IPS-20b (cell line): ENCODE results near the gene FOXN4.

Source experiments
- H3K27ac ChIP-seq: one replicate; pipeline ENCODE4 v1.5.1; 2013; ENCODE audit warnings: low read length
- H3K27me3 ChIP-seq: 2 replicates; pipeline ENCODE4 v1.6.1; 2013; ENCODE audit warnings: mild to moderate bottlenecking, low read length, inconsistent platforms; ENCODE audit not compliant: insufficient read depth
- H3K36me3 ChIP-seq: 2 replicates; pipeline ENCODE4 v1.6.1; 2013; ENCODE audit warnings: low read depth, mild to moderate bottlenecking, inconsistent platforms, low read length, moderate library complexity; ENCODE audit not compliant: insufficient read depth
- H3K4me1 ChIP-seq: 2 replicates; pipeline ENCODE4 v1.6.1; 2013; ENCODE audit warnings: mild to moderate bottlenecking, control low read depth, inconsistent platforms, low read length, moderate library complexity; ENCODE audit not compliant: insufficient read depth
- H3K4me3 ChIP-seq: 2 replicates; pipeline ENCODE4 v1.5.1; 2013; ENCODE audit warnings: mild to moderate bottlenecking, low read length, inconsistent platforms
- H3K9ac ChIP-seq: 2 replicates; pipeline ENCODE4 v1.6.1; 2013; ENCODE audit warnings: low read depth, mild to moderate bottlenecking, inconsistent platforms, low read length, moderate library complexity
- H3K9me3 ChIP-seq: 2 replicates; pipeline ENCODE4 v1.6.1; 2013; ENCODE audit warnings: mild to moderate bottlenecking, low read depth, low read length, inconsistent platforms; ENCODE audit not compliant: insufficient read depth

The FOXN4 gene

GRCh38 chr12:109255377-109255776, 53.7 kb downstream of the FOXN4 start:
- peaks cover 12% of the 10 kb centered on the region for H3K9me3 ChIP-seq
- H3K36me3 ChIP-seq: no peaks in the 10 kb centered on the region
- H3K27me3 ChIP-seq: no peaks in the 10 kb centered on the region
- no peak overlapping the region for H3K27ac ChIP-seq
- H3K9ac ChIP-seq: no peak overlapping the region
- H3K4me3 ChIP-seq: no peak overlapping the region
- no peaks in the 10 kb centered on the region for H3K4me1 ChIP-seq

GRCh38 chr12:109253913-109254544, 55.1 kb downstream of the FOXN4 start:
- Histone ChIP-seq H3K9ac (no peak overlapping the region), H3K4me3 (no peak overlapping the region), H3K36me3 (0 out of 2 replicates have a peak, but pooled peaks cover 3% of the 10 kb centered on the region), H3K27ac (no peak overlapping the region), H3K27me3 (no peaks in the 10 kb centered on the region), H3K9me3 (peaks cover 12% of the 10 kb centered on the region), H3K4me1 (no peaks in the 10 kb centered on the region)

DNA sequence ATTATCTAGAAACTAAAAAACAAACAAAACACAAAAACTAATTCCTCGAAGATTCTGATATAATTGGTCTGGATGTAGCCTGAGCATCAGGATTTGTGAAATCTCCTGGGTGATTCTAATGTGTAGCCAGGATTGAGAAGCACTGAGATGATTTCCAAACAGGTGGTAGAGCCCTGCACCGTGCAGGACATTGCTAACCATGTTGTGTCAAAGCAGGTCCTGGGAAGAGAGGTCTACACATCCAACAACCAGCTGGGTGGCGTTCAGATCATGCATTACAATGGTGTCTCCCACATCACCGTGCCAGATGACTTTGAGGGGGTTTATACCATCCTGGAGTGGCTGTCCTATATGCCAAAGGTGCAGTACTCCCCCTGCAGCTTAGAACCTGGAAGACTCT, 56.3 kb downstream of the FOXN4 start:
- Histone ChIP-seq H3K27me3 (no peaks in the 10 kb centered on the region), H3K9ac (no peak overlapping the region), H3K4me1 (no peaks in the 10 kb centered on the region), H3K27ac (no peak overlapping the region), H3K9me3 (peaks cover 12% of the 10 kb centered on the region), H3K4me3 (no peak overlapping the region), H3K36me3 (peaks cover 5% of the 10 kb centered on the region; the same call in 1 of the 2 replicates)

DNA sequence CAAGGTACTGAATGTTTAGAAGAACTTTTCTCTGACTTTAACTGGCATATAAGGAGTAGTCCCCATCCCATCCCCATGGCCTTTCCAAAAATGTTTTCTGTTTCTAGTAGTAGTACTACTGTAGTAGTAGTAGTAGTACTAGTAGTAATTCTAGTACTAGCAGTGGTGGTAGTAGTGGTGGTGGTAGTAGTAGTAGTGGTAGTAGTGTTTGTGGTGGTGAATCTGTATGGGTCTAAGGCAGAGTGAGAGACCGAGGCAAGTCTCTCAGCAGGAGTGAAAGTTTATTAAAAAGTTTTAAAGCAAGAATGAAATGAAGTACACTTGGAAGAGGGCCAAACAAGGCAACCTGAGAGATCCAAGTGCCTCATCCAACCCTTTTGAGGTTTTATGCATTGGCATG, 58.6 kb downstream of the FOXN4 start:
- H3K9me3 ChIP-seq: peaks cover 12% of the 10 kb centered on the region
- no peak overlapping the region for H3K27ac ChIP-seq
- H3K9ac ChIP-seq: no peak overlapping the region
- H3K4me3 ChIP-seq: no peak overlapping the region
- H3K36me3 ChIP-seq: peaks cover 18% of the 10 kb centered on the region; the same call in 1 of the 2 replicates
- no peaks in the 10 kb centered on the region for H3K27me3 ChIP-seq
- no peaks in the 10 kb centered on the region for H3K4me1 ChIP-seq

DNA sequence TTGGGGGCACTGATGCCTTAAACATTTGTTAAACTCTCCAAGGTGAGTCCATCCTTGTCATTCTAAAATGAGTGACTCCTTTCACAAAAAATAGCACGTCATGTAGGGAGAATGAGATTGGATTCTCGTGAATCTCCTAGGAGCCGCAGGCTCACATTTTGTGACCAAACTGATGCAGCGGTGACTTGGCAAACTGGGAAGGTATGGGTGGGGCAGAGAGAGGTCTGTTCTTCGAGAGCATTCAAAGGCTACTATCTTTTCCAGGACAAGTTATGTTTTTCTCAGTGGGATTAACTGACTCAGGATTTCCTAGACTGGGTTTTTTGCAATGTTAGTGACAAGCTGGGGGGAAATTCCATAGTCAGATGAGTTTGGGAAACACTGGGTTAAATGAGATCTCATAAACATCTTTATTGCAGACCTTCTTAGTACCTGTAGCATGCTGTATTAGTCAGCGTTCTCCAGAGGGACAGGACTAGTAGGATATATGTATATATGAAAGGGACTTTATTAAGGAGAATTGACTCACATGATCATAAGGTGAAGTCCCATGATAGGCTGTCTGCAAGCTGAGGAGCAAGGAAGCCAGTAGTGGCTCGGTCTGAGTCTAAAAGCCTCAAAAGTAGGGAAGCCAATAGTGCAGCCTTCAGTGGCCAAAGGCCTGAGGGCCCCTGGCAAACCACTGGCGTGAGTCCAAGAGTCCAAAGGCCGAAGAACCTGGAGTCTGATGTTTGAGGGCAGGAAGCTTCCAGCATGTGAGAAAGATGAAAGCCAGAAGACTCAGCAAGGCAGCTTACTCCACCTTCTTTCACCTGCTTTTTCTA, 61.0 kb downstream of the FOXN4 start:
- Histone ChIP-seq H3K27me3 (no peaks in the 10 kb centered on the region), H3K4me3 (no peak overlapping the region), H3K36me3 (peaks cover 23% of the 10 kb centered on the region; the same call in 1 of the 2 replicates), H3K9ac (no peak overlapping the region), H3K4me1 (no peaks in the 10 kb centered on the region), H3K9me3 (peaks cover under 1% of the 10 kb centered on the region), H3K27ac (no peak overlapping the region)

DNA sequence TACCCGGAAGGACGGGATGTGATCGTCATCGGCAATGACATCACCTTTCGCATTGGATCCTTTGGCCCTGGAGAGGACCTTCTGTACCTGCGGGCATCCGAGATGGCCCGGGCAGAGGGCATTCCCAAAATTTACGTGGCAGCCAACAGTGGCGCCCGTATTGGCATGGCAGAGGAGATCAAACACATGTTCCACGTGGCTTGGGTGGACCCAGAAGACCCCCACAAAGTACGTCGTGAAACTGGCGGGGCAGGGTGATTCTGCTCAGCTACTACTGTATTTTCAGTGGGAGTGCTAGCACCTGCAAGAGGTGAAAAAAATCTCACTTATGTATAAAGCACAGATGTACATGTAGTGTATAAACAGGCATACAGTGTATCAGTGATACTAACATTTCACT, 62.9 kb downstream of the FOXN4 start:
- Histone ChIP-seq H3K27me3 (no peaks in the 10 kb centered on the region), H3K9me3 (no peaks in the 10 kb centered on the region), H3K27ac (no peak overlapping the region), H3K36me3 (peaks cover 40% of the 10 kb centered on the region), H3K9ac (no peak overlapping the region), H3K4me3 (no peak overlapping the region), H3K4me1 (no peaks in the 10 kb centered on the region)

GRCh38 chr12:109244073-109244472, 65.0 kb downstream of the FOXN4 start:
- Histone ChIP-seq H3K36me3 (peaks cover 49% of the 10 kb centered on the region), H3K27ac (no peak overlapping the region), H3K9me3 (no peaks in the 10 kb centered on the region), H3K4me1 (no peaks in the 10 kb centered on the region), H3K9ac (no peak overlapping the region), H3K27me3 (no peaks in the 10 kb centered on the region), H3K4me3 (no peak overlapping the region)

- Histone ChIP-seq H3K27me3 (no peaks in the 10 kb centered on the region), H3K36me3 (peaks cover 47% of the 10 kb centered on the region), H3K4me1 (no peaks in the 10 kb centered on the region), H3K9ac (no peak overlapping the region), H3K27ac (no peak overlapping the region), H3K4me3 (no peak overlapping the region), H3K9me3 (no peaks in the 10 kb centered on the region)
Measured at GRCh38 chr12:109241936-109242335, 67.1 kb downstream of the FOXN4 start.

- H3K9ac ChIP-seq: no peak overlapping the region
- no peak overlapping the region for H3K4me3 ChIP-seq
- H3K27me3 ChIP-seq: no peaks in the 10 kb centered on the region
- H3K36me3 ChIP-seq: peaks cover 46% of the 10 kb centered on the region
- no peak overlapping the region for H3K27ac ChIP-seq
- H3K9me3 ChIP-seq: no peaks in the 10 kb centered on the region
- no peaks in the 10 kb centered on the region for H3K4me1 ChIP-seq
Measured at GRCh38 chr12:109240365-109240764, 68.7 kb downstream of the FOXN4 start.

DNA sequence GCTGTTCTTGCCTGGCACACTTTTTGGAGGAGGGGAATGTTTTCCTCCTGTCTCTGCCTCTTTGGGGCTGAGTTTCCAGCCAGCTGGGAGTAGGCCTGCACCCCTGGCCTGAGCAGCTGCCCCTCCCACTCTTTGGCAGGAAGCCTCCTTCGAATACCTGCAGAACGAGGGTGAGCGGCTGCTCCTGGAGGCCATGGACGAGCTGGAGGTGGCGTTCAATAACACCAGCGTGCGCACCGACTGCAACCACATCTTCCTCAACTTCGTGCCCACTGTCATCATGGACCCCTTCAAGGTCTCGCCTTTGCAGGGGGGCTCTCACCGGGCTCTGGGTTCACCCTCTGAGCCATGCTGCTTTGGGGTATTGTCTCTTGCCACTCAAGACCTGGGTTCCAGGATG, 69.4 kb downstream of the FOXN4 start:
- Histone ChIP-seq H3K36me3 (peaks cover 46% of the 10 kb centered on the region), H3K27me3 (no peaks in the 10 kb centered on the region), H3K4me3 (no peak overlapping the region), H3K4me1 (no peaks in the 10 kb centered on the region), H3K27ac (no peak overlapping the region), H3K9ac (no peak overlapping the region), H3K9me3 (no peaks in the 10 kb centered on the region)

GRCh38 chr12:109239179-109239578, 69.9 kb downstream of the FOXN4 start:
- Histone ChIP-seq H3K9me3 (no peaks in the 10 kb centered on the region), H3K27me3 (no peaks in the 10 kb centered on the region), H3K36me3 (peaks cover 44% of the 10 kb centered on the region), H3K4me3 (no peak overlapping the region), H3K4me1 (no peaks in the 10 kb centered on the region), H3K9ac (no peak overlapping the region), H3K27ac (no peak overlapping the region)

- H3K4me1 ChIP-seq: no peaks in the 10 kb centered on the region
- no peak overlapping the region for H3K9ac ChIP-seq
- H3K27me3 ChIP-seq: no peaks in the 10 kb centered on the region
- H3K27ac ChIP-seq: no peak overlapping the region
- H3K9me3 ChIP-seq: no peaks in the 10 kb centered on the region
- H3K4me3 ChIP-seq: no peak overlapping the region
- H3K36me3 ChIP-seq: peaks cover 35% of the 10 kb centered on the region
Measured at GRCh38 chr12:109236257-109236656, 72.8 kb downstream of the FOXN4 start.
